ENCODE data around the gene OCIAD2.
"Not testable (repeated sequence)": the region's sequence is repeated elsewhere in the genome, so short reads cannot be mapped to it uniquely, and the experiment has no call there.

Gene OCIAD2

GRCh38 chr4:48851651-48852050 lies 54.9 kb downstream of the OCIAD2 start:
- DNase-seq: no peak

- not testable (repeated sequence) for DNase-seq
Measured at GRCh38 chr4:48848799-48849198, 57.8 kb downstream of the OCIAD2 start.

GRCh38 chr4:48844843-48845242 lies 61.7 kb downstream of the OCIAD2 start:
- DNase-seq: no peak

GRCh38 chr4:48841045-48841827 lies 65.3 kb downstream of the OCIAD2 start:
- DNase-seq: no peak

GRCh38 chr4:48836658-48837057 lies 69.9 kb downstream of the OCIAD2 start:
- DNase-seq: no peak

Data from central memory CD4-positive, alpha-beta T cell (primary cell).